Mesodermal cell (in vitro differentiated cells): ENCODE measurements around the gene AZIN2.
"Not testable (repeated sequence)": the region's sequence is repeated elsewhere in the genome, so short reads cannot be mapped to it uniquely, and the experiment has no call there.

Experiments
- H3K27ac ChIP-seq: 2 replicates; pipeline ENCODE4 v1.7.0; 2013; ENCODE audit warnings: mild to moderate bottlenecking, low read depth, low read length, moderate library complexity; ENCODE audit not compliant: severe bottlenecking
- H3K36me3 ChIP-seq: 2 replicates; pipeline ENCODE4 v1.7.1; 2013; ENCODE audit warnings: mild to moderate bottlenecking, low read length, moderate library complexity; ENCODE audit not compliant: control insufficient read depth, insufficient read depth
- H3K4me1 ChIP-seq: one replicate; pipeline ENCODE4 v1.7.1; 2013; ENCODE audit warnings: mild to moderate bottlenecking, low read length; ENCODE audit not compliant: insufficient read depth, control insufficient read depth, poor library complexity, severe bottlenecking
- H3K4me3 ChIP-seq: 2 replicates; pipeline ENCODE4 v1.7.0; 2013; ENCODE audit warnings: low read length, control low read depth, mild to moderate bottlenecking; ENCODE audit not compliant: insufficient read depth, poor library complexity, severe bottlenecking; ENCODE audit errors: extremely low read depth
- H3K9me3 ChIP-seq: 2 replicates; pipeline ENCODE4 v1.7.1; 2013; ENCODE audit warnings: mild to moderate bottlenecking, low read length, moderate library complexity; ENCODE audit not compliant: control insufficient read depth
- WGBS, 2 experiments: methylation state at CpG; one replicate each; pipeline ENCODE4 v1.1.5; 2013; ENCODE audit warnings: missing lambda C conversion rate in 2 of 2; ENCODE audit not compliant: insufficient coverage in 2 of 2; 5-methylcytosine and 5-hydroxymethylcytosine counted together

AZIN2 gene

DNA sequence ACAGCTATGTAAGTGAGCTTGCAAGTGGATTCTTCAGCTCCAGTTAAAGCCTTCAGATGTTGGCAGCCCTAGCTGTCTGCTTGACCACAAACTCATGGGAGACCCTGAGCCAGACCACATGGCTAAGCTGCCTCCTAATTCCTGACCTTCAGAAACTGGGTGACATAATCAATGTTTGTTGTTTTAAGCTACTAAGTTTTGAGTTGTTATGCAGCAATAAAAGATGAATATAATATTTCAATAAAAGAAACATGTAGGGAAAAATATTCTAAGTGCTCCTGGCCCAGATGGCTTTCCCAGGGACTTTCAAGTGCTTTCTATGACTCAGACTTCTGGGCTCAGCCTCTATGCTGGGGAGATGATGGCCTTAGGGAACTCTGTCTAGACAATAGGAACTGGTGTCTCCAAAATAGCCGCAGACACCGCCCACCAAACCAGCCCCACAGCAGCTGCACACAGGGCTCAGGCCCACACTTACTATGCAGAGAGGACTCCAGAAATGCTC lies 20.3 kb upstream of the AZIN2 start:
- Histone ChIP-seq H3K4me1 (peaks cover 4% of the 10 kb centered on the region), H3K36me3 (no peaks in the 10 kb centered on the region), H3K27ac (no peak overlapping the region), H3K9me3 (peaks cover 33% of the 10 kb centered on the region), H3K4me3 (no peak overlapping the region)
- WGBS, 2 experiments: 80% methylated on average over 1 of the region's 2 CpGs; no CpG with 5 or more reads in 1 of the 2 experiments

DNA sequence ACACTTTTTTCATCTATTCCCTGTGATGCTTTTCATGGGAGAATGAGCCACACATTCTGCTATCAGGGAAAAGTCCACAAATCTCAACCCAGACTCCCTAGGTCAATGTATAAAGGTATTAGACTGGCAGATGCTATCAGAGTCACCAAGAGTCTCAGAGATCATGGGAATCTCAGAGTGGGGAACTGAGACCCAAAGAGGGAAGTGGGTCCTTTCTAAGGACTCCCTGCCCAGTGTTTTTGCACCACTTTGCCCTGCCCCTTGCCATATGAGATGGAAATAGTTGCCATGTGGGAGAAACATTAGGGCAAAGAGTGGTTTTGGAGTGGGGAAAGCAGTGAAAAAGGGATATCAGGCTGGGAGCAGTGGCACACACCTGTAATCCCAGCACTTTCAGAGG lies 19.1 kb upstream of the AZIN2 start:
- H3K4me1 ChIP-seq: peaks cover 4% of the 10 kb centered on the region
- peaks cover 33% of the 10 kb centered on the region for H3K9me3 ChIP-seq
- H3K4me3 ChIP-seq: no peak overlapping the region
- H3K27ac ChIP-seq: no peak overlapping the region
- H3K36me3 ChIP-seq: no peaks in the 10 kb centered on the region

DNA sequence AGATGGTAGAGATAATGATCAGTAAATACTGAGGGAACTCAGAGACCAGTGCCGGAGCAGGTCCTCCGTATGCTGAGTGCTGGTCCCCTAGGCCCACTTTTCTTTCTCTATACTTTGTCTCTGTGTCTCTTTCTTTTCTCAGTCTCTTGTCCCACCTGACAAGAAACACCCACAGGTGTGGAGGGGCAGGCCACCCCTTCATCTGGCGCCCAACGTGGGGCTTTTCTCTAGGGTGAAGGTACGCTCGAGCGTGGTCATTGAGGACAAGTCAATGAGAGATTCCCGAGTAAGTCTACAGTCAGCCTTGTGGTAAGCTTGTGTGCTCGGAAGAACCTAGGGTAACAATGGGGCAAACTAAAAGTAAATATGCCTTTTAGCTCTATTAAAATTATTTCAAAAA lies 16.7 kb upstream of the AZIN2 start:
- WGBS, 2 experiments: 86 to 93% methylated on average over 5 to 6 of the region's 9 CpGs
- H3K27ac ChIP-seq, H3K36me3 ChIP-seq, H3K4me1 ChIP-seq, H3K4me3 ChIP-seq: not testable (repeated sequence)
- peaks cover 33% of the 10 kb centered on the region for H3K9me3 ChIP-seq

DNA sequence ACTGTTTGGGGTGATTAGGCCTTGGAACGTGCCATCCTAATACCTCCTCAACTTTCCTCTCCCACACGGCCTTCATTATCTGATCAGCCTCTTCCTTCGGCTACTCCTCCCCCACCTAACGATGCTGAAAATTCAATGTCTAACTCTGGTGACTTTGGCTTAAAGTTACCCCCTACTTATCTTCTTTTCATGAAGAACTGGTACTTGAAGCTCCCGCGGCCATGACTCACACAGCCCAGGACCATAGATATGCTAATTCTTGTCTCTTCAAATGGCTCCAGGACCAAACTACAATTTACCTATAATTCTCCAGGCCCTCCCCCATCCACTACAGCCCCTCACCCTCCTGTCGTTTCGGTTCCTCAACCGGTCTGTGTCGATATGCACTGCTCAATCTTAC lies 15.7 kb upstream of the AZIN2 start:
- peaks cover 3% of the 10 kb centered on the region for H3K4me1 ChIP-seq
- H3K4me3 ChIP-seq: no peak overlapping the region
- H3K27ac ChIP-seq: no peak overlapping the region
- H3K36me3 ChIP-seq: no peaks in the 10 kb centered on the region
- 56 to 67% methylated on average over 2 to 6 of the region's 10 CpGs for WGBS, 2 experiments
- peaks cover 33% of the 10 kb centered on the region for H3K9me3 ChIP-seq

DNA sequence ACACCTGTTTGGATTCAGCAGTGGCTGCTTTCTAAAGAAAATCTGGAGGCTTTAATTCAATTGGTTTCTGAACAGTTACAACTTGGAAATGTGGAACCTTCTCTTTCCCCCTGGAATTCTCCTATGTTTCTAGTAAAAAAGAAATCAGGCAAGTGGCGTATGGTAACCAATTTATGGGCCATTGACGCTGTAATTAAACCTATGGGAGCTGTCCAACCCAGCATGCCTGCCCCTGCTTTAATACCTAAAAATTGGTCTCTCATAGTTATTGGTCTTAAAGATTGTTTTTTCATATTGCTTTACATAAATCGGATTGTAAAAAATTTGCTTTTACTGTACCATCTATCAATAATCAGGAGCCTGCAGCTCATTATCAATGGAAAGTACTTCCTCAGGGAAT lies 14.5 kb upstream of the AZIN2 start:
- H3K36me3 ChIP-seq, H3K4me1 ChIP-seq, H3K27ac ChIP-seq, H3K4me3 ChIP-seq: not testable (repeated sequence)
- peaks cover 32% of the 10 kb centered on the region for H3K9me3 ChIP-seq
- 100% methylated on average over 2 of the region's 3 CpGs; no CpG with 5 or more reads in 1 of the 2 experiments for WGBS, 2 experiments

DNA sequence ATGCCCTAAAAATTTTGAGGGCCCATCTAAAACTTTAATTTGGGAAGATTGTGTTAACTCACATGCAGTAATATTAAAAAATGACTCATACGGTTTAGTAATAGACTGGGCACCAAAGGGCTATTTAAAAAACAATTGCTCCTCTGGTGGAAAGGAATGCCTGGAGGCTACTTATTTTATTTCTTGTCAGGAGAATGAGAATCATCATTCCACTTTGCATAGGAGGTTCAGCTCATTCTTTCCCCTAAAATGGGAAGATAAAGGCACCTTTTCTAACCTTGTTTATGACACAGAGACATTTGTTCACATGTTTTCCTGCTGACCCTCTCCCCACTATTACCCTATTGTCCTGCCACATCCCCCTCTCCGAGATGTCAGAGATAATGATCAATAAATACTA lies 12.8 kb upstream of the AZIN2 start:
- peaks cover 16% of the 10 kb centered on the region for H3K9me3 ChIP-seq
- WGBS, 2 experiments: 69 to 83% methylated on average over 1 to 2 of the region's 2 CpGs
- H3K4me1 ChIP-seq, H3K4me3 ChIP-seq, H3K27ac ChIP-seq, H3K36me3 ChIP-seq: not testable (repeated sequence)

DNA sequence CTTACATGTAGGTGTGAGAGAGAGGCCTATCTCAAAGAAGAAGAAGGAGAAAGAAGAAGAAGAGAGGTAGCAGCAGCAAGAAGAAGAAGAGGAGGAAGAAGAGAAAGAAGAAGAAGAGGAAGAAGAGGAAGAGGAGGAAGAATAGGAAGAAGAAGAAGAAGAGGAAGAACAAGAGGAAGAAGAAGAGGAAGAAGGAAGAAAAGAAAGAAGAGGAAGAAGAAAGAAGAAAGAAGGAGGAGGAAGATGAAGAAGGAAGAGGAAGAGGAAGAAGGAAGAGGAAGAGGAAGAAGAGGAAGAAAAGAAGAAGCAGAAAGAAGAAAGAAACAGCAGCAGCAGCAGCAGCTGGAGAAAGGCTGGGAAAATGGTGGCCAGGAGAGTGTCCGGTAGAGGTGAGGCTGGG lies 10.3 kb upstream of the AZIN2 start:
- Histone ChIP-seq H3K9me3 (no peaks in the 10 kb centered on the region), H3K4me1 (no peaks in the 10 kb centered on the region), H3K4me3 (no peak overlapping the region), H3K36me3 (no peaks in the 10 kb centered on the region), H3K27ac (no peak overlapping the region)
- 91 to 100% methylated on average over 1 of the region's 1 CpG for WGBS, 2 experiments

DNA sequence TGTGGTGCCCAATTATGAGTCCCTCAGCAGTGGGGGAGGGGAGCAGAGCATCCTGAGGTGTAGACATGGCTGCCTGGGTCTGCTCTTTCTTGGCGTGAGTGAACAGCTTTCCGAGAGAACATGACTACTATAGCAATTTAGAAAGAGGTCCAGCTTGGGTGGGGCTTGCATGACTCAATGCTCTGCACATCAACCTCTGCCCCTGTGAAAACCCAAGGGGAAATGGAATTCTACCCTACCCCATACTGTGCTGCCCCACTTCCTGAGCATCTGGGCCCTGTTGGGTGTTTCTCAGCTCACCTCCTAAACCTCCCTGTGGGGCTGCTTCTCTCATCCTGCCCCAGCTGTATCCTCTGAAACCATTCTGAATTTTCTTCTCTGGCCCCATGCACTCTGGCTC lies 8.2 kb upstream of the AZIN2 start:
- Histone ChIP-seq H3K36me3 (no peaks in the 10 kb centered on the region), H3K9me3 (no peaks in the 10 kb centered on the region), H3K4me1 (no peaks in the 10 kb centered on the region), H3K27ac (no peak overlapping the region), H3K4me3 (no peak overlapping the region)
- WGBS, 2 experiments: 91% methylated on average over 2 of the region's 2 CpGs; no CpG with 5 or more reads in 1 of the 2 experiments

DNA sequence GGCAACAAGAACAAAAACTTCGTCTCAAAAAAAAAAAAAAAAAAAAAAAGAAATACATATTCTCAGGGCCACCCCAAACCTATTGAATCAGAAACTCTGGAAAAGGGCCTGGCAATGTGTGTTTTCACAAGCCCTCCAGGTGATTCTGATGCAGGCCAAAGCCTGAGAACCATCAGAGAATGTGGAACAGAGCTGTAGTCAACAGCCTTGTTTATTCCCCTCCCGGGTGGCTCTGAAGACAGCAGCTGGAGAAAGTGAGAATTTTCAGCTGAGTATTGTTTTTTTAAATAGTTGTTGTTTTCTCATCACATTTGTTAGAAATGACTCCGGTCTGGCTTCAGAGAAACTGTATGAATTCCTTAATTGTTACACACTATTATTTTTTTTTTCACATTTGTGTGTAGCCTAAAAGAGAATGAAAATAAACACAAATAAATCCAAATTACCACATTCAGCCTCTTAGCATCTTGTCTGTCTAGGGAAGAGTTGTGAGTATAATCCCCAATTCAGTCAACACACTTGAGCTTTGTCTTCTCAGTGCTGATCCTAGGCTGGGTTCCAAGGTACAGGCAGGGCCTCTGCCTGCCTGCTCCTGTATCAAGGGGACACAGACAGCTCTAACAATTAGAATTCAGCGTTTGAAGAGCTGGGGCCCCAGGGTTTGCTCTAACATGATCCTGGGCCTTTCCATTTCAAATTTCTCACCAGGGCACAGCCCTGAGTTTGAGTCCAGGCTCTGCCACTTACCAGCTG lies 6.6 kb upstream of the AZIN2 start:
- H3K27ac ChIP-seq: no peak overlapping the region
- WGBS, 2 experiments: 80% methylated on average over 2 of the region's 4 CpGs; no CpG with 5 or more reads in 1 of the 2 experiments

DNA sequence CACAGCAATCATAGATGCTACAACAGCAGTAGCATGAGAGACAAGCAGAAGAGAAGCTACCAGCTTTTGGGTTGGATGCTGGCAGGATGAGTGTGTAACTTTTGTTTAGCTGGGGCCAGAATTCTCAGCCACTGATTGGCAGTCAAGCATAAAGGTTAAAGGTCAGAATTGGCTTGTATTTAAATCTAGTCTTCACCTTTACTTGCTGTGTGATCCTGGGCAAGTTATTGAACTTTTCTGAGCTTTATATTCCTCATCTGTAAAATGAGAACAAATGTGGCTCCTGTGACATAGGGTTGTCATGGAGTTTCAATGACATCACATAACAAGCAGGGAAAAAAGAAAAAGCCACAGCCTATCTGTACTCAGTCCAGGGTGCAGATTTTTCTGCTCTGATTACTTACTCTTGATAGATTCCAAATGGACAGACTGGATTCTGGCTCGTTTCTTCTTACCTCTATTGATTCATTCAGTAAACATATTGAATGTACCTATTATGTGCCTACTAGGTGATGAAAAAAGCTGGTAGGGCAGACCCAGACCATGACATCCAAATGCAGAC lies 2.8 kb upstream of the AZIN2 start:
- Histone ChIP-seq H3K4me3 (no peak overlapping the region), H3K4me1 (peaks cover 6% of the 10 kb centered on the region), H3K36me3 (no peaks in the 10 kb centered on the region), H3K27ac (no peak overlapping the region), H3K9me3 (no peaks in the 10 kb centered on the region)
- WGBS, 2 experiments: no CpG with 5 or more reads among the region's 1 CpG

More for the DNA sequence above, 6.6 kb upstream of the AZIN2 start:
- Histone ChIP-seq H3K4me1 (no peaks in the 10 kb centered on the region), H3K36me3 (no peaks in the 10 kb centered on the region), H3K4me3 (no peak overlapping the region), H3K9me3 (no peaks in the 10 kb centered on the region)

DNA sequence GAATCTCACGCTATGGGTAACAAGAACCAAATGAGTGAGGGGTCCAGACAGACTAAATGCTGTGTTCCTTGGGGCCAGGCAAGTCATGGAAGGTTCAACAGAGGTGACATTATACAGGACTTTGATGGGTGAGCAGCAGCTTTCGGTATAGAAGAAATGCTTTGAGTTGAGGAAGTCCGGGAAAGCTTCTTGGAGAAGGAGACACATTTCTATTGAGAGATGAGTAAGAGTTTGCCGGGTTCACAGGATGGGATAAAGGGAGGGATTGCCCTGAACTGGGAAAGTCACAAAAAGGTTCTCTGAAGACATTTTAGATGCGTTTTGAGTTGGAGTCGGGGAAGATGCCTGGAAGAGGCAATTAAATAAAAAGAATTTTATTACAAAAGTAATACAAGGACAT lies 580 bp upstream of the AZIN2 start:
- Histone ChIP-seq H3K4me3 (peak overlapping the region; percentile 55), H3K4me1 (peaks cover 6% of the 10 kb centered on the region), H3K36me3 (no peaks in the 10 kb centered on the region), H3K27ac (no peak overlapping the region), H3K9me3 (no peaks in the 10 kb centered on the region)
- WGBS, 2 experiments: 91 to 92% methylated on average over 4 of the region's 6 CpGs
